ENCODE results near the gene TMEM30A.

The TMEM30A gene

DNA sequence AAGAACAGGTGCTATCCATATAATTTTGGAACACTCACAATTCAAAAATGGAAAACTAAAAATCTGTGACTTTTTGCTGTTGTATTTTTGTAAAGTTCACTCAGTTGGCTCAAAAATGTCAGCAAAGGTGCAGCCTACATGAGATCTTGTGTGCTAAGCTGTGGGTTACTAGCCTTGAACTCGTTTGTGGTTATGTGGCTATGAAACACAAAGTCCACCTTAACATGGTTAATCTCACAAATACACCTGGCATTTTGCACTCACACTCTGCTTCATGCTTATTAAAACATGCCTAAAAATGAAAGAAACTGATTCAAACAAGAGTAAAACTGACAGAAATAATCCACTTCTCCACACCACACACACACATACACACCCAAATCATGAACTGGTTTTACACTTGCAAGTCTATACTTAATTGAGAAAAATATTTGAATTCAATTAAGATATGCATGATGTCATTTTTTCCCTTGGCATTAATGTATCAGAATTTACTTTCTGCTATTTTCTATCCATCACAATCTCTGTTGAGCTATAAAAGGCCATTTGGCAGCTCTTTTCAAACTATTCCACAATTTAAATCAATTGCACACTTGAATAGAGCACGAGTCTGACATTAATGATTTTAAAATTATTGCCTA lies 22.9 kb upstream of the TMEM30A start:
- Histone ChIP-seq H3K36me3 (replicated peaks) (no peaks in the 10 kb centered on the region), H3K27ac (no peak overlapping the region), H3K27me3 (replicated peaks) (no peaks in the 10 kb centered on the region), H3K4me3 (ENCODE audit: low read depth, low read length) (no peak overlapping the region)
- no peak for DNase-seq
- TF ChIP-seq, protein P1, sequence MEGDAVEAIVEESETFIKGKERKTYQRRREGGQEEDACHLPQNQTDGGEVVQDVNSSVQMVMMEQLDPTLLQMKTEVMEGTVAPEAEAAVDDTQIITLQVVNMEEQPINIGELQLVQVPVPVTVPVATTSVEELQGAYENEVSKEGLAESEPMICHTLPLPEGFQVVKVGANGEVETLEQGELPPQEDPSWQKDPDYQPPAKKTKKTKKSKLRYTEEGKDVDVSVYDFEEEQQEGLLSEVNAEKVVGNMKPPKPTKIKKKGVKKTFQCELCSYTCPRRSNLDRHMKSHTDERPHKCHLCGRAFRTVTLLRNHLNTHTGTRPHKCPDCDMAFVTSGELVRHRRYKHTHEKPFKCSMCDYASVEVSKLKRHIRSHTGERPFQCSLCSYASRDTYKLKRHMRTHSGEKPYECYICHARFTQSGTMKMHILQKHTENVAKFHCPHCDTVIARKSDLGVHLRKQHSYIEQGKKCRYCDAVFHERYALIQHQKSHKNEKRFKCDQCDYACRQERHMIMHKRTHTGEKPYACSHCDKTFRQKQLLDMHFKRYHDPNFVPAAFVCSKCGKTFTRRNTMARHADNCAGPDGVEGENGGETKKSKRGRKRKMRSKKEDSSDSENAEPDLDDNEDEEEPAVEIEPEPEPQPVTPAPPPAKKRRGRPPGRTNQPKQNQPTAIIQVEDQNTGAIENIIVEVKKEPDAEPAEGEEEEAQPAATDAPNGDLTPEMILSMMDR (IDR thresholded peaks at IDR 0.05; ENCODE audit: low read depth, low read length, missing control alignments): no peak
- in situ Hi-C loops (cut with HindIII; ENCODE audit: low pct_ligation_motif_present, low sequenced_read_pairs): no loop called here

DNA sequence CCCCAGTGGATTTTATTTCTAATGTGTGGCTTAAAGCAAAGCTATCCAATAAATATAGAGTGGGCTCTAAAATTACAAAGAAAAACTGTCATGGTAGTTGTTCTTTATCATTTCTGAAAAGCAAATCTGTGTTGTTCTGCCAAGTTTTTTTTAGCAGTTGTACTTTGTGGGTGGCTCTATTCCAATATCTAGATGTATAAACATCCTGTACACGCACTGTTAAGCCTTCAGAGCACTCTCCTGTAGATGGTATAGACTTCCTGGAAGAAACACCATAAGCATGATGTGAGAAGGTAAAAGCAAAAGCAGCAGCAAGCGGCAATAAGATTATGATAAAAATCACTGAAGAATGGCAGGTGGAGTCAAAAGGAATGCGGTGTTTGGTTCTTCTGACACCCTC lies 21.5 kb upstream of the TMEM30A start:
- Histone ChIP-seq H3K36me3 (replicated peaks) (no peaks in the 10 kb centered on the region), H3K4me3 (ENCODE audit: low read depth, low read length) (no peak overlapping the region), H3K27me3 (replicated peaks) (no peaks in the 10 kb centered on the region), H3K27ac (no peak overlapping the region)
- TF ChIP-seq, protein P1 (IDR thresholded peaks at IDR 0.05; ENCODE audit: low read depth, low read length, missing control alignments): no peak
- in situ Hi-C loops (cut with HindIII; ENCODE audit: low pct_ligation_motif_present, low sequenced_read_pairs): no loop called here
- DNase-seq: peak; percentile 22

DNA sequence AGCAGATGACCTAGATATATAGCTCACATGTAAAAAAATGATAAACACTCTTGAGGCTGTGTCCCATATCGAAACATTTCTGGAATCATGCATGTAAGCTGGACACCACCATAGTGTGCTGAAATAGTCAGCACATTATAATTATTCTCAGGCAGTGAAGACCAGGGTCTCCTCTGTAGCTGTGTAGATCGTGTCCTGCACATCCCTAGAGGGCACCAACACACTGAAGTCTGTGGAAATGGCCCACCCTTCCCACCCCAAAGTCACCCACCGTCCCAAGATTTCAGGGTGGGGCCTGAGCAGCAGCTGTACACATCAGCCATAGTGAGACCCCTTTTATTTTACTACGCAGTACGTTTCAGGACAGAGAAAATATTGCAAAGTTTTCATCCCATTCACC lies 21.0 kb upstream of the TMEM30A start:
- Histone ChIP-seq H3K27ac (no peak overlapping the region), H3K27me3 (replicated peaks) (no peaks in the 10 kb centered on the region), H3K4me3 (ENCODE audit: low read depth, low read length) (no peak overlapping the region), H3K36me3 (replicated peaks) (no peaks in the 10 kb centered on the region)
- TF ChIP-seq, protein P1 (IDR thresholded peaks at IDR 0.05; ENCODE audit: low read depth, low read length, missing control alignments): no peak
- in situ Hi-C loops (cut with HindIII; ENCODE audit: low pct_ligation_motif_present, low sequenced_read_pairs): no loop called here
- no peak for DNase-seq

DNA sequence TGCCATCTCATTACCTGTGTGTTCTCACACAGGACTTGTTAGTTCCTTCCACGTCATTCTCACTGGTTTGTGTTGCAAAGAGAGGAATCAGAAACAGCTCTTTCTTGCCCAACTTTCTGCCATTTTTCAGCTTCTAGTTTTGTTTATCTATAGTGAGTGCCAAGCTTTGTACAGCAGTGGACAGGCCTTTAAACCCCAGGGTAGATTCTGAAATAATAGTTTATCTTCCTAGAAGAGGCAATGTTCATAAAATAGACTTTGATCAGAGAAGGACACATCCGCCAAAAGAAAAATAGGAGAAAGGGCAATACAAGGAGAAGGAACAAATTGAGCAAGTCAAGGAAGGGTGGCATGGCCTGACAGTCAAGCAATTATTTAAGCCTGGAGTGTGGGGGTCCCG lies 17.7 kb upstream of the TMEM30A start:
- Histone ChIP-seq H3K4me3 (ENCODE audit: low read depth, low read length) (no peak overlapping the region), H3K27me3 (replicated peaks) (no peaks in the 10 kb centered on the region), H3K36me3 (replicated peaks) (no peaks in the 10 kb centered on the region), H3K27ac (no peak overlapping the region)
- in situ Hi-C loops (cut with HindIII; ENCODE audit: low pct_ligation_motif_present, low sequenced_read_pairs): no loop called here
- DNase-seq: no peak
- TF ChIP-seq, protein P1 (IDR thresholded peaks at IDR 0.05; ENCODE audit: low read depth, low read length, missing control alignments): no peak

DNA sequence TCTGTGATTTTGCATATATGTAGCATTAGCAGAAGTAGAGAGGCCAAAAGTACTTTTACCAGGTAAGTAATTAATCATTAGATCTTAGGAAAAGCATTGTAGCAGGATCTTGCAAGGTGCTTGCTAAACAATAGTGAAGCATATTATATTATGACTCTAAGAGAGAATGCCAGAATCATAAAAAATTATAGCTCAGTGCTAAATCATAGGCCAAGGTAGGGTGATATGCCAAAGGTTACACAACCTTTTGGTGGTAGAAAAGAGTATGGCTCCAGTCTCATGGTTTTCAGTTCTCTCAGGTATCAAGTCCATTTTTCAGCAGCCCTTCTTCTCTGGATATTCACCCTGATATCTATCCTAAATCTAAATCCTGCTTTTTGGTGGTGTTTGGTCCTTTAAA lies 16.9 kb upstream of the TMEM30A start:
- TF ChIP-seq, protein P1 (IDR thresholded peaks at IDR 0.05; ENCODE audit: low read depth, low read length, missing control alignments): no peak
- in situ Hi-C loops (cut with HindIII; ENCODE audit: low pct_ligation_motif_present, low sequenced_read_pairs): no loop called here

DNA sequence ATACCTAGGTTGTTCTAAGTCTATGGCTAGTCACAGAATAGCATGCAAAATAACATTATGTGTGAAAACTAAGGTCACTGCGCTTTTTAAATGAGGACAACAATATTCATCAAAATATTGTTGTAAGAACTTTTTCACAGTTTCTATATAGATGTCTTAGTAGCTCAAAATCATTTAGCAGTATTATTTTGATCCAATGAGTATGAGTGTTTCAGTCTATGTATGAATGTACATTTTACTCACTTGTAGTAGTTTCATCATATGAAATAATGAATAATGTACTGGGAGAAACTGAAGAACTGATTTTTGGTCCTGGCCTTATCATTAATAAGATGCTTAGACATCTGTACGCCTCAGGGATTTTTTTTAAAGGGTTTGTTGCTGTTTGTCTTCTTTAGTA lies 16.5 kb upstream of the TMEM30A start:
- DNase-seq: no peak
- Histone ChIP-seq H3K4me3 (ENCODE audit: low read depth, low read length) (no peak overlapping the region), H3K36me3 (replicated peaks) (no peaks in the 10 kb centered on the region), H3K27me3 (replicated peaks) (no peaks in the 10 kb centered on the region), H3K27ac (no peak overlapping the region)
- in situ Hi-C loops (cut with HindIII; ENCODE audit: low pct_ligation_motif_present, low sequenced_read_pairs): no loop called here
- TF ChIP-seq, protein P1 (IDR thresholded peaks at IDR 0.05; ENCODE audit: low read depth, low read length, missing control alignments): no peak

More for the DNA sequence above, 16.9 kb upstream of the TMEM30A start:
- H3K4me3 ChIP-seq (ENCODE audit: low read depth, low read length): no peak overlapping the region
- no peak overlapping the region for H3K27ac ChIP-seq
- H3K36me3 ChIP-seq (replicated peaks): no peaks in the 10 kb centered on the region
- no peak for DNase-seq
- H3K27me3 ChIP-seq (replicated peaks): no peaks in the 10 kb centered on the region

Data from brain microvascular endothelial cell (primary cell).